Measurements from ENCODE around the gene PPP6R1.

- TF ChIP-seq CTCF (IDR thresholded peaks at IDR 0.05) = no peak
- TF ChIP-seq POLR2AphosphoS5 (IDR thresholded peaks at IDR 0.05) = no peak
- TF ChIP-seq POLR2A (IDR thresholded peaks at IDR 0.05) = no peak
These were observed 11.5 kb upstream of the PPP6R1 start for GRCh38 chr19:55270172-55270942.

All from stomach (tissue), 4 donors.